ENCODE results near the gene PPFIA2. TPM values are rescaled to one million over a fixed set of nuclear protein-coding genes. Genes with fewer than 3 reads are reported as not detected.
"Not testable (repeated sequence)": the region's sequence is repeated elsewhere in the genome, so short reads cannot be mapped to it uniquely, and the experiment has no call there.

Gene PPFIA2
- total RNA-seq, 4 donors from 2014 or later: 0.69 to 9.1 (median 1.2) TPM

- ATAC-seq (ENCODE audit: low FRiP score): no peak
- TF ChIP-seq CTCF (IDR thresholded peaks at IDR 0.05): no peak
- no peak for DNase-seq (ENCODE audit: low spot score)
These were observed 162.6 kb downstream of the PPFIA2 start for GRCh38 chr12:81596558-81596957.

GRCh38 chr12:81591256-81591655, 167.9 kb downstream of the PPFIA2 start:
- ATAC-seq (ENCODE audit: low FRiP score) (no peak), DNase-seq (ENCODE audit: low spot score) (no peak)
- TF ChIP-seq CTCF (IDR thresholded peaks at IDR 0.05): no peak

DNA sequence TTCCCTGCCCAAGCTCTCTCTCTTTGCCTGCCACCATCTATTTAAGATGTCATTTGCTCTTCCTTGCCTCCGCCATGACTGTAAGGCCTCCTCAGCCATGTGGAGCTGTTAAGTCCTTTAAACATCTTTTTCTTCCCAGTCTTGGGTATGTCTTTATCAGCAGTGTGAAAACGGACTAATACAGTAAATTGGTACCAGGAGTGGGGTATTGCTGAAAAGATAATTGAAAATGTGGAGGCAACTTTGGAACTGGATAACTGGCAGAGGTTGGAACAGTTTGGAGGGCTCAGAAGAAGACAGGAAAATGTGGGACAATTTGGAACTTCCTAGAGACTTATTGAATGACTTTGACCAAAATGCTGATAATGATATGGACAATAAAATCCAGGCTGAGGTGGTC, 168.4 kb downstream of the PPFIA2 start:
- DNase-seq (ENCODE audit: low spot score); ATAC-seq (ENCODE audit: low FRiP score): not testable (repeated sequence)

DNA sequence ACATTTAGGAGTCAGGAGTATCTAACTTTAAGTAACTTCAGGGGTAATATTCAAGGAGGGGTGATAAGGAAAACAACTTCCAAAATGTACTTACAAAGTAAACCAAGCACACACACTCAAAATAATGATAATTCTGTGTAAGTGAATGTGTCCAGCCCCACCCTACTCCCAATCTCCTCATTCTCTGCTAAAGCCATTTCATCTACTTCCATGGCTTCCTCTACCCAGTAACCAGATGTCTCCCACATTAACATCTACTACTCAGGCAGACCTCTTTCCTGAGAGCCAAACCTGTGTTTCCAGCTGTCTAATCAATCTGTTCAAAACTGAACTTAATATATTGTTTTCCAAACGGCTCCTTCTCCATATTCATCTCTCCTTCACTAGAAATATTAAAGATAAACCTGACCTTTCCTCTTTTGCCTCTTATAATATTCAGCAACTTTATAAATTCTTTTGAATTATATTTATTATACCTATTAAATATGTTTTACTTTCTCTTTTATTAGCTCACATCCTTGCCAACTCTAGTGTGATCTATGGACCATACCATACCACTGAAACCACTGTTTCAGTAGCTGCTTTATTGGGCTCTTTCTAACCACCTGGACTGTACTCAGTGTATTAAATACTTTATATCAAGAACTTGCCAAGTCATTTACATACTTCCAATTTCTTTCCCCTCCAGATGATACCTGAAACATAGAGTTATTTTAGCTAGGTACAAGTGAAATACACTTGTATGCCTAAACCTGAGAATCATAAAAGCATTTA, 170.7 kb downstream of the PPFIA2 start:
- ATAC-seq (ENCODE audit: low FRiP score) (no peak), DNase-seq (ENCODE audit: low spot score) (no peak)
- no peak for TF ChIP-seq CTCF (IDR thresholded peaks at IDR 0.05)

- TF ChIP-seq CTCF (IDR thresholded peaks at IDR 0.05): no peak
- ATAC-seq (ENCODE audit: low FRiP score) (no peak), DNase-seq (ENCODE audit: low spot score) (no peak)
These were observed 173.4 kb downstream of the PPFIA2 start for GRCh38 chr12:81585787-81586186.

DNA sequence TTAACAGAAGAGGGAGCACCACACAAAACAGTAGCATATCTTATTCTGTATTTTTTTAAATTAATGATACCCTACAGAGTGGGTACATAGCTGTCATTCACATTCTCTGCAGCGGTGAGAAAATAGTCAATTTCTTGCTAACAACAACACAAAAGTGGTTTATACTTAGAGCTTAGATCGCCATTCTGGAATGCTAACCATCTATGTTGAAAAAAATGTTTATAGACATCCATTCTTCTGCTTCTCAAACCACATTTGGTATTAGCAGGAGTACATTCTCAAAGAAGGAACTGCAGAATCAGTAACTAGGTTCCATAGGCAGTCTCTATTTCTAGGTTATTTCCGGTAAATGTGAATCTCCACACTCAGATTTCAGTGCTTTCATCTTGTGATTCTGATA, 185.9 kb downstream of the PPFIA2 start:
- no peak for ATAC-seq (ENCODE audit: low FRiP score)
- no peak for TF ChIP-seq CTCF (IDR thresholded peaks at IDR 0.05)
- DNase-seq (ENCODE audit: low spot score): no peak

DNA sequence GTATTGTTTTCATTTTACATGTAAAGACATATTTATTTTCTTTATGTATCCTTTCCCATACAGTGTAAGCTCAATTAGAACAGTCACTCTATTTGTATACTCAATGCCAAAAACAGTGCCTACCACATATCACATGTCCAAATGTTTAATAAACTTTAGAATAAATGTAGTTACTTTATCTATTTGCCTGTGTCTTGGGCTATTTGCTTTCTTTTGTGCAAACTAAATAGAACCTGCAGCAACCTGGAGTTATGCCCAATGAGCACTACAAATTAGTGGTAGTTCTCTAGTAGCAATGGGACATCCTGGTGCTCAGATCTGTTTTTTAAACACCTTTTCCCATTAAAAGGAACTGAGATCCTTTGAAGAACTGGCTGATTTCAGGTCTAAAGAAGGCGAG, 186.7 kb downstream of the PPFIA2 start:
- ATAC-seq (ENCODE audit: low FRiP score) (no peak), DNase-seq (ENCODE audit: low spot score) (no peak)
- no peak for TF ChIP-seq CTCF (IDR thresholded peaks at IDR 0.05)

All from omental fat pad (tissue), 4 donors.